K562 (cell line): ENCODE measurements around the gene MAPK4. TPM values are rescaled to one million over a fixed set of nuclear protein-coding genes. Genes with fewer than 3 reads are reported as not detected.

Experiments used
- COPS2 ChIP-seq: fragments of 450-650 bp; conservative IDR thresholded peaks from 2 replicates; pipeline ENCODE4 v1.6.1; 2016; ENCODE audit warnings: mild to moderate bottlenecking, moderate library complexity
- CUX1 ChIP-seq: fragments of 200-800 bp; sonication (Bioruptor generic); IDR thresholded peaks from 2 replicates; pipeline ENCODE4 v1.6.1; 2016; ENCODE audit warnings: missing genetic modification characterization, missing compliant biosample characterization
- ETS1 ChIP-seq: conservative IDR thresholded peaks from 2 replicates; pipeline ENCODE4 v1.6.1; 2011; ENCODE audit warnings: low read depth, mild to moderate bottlenecking, low read length; ENCODE audit not compliant: control insufficient read depth
- EWSR1 ChIP-seq: fragments of 450-650 bp; IDR thresholded peaks from 2 replicates; pipeline ENCODE4 v1.6.1; 2018; ENCODE audit warnings: borderline replicate concordance, mild to moderate bottlenecking, low read depth, moderate library complexity; ENCODE audit not compliant: partially characterized antibody
- SP1 ChIP-seq: sonication (generic); formaldehyde crosslinking; IDR thresholded peaks from 2 replicates; pipeline ENCODE4 v1.8.1; 2022; ENCODE audit warnings: mild to moderate bottlenecking, missing genetic modification reagents
- STAT5A ChIP-seq: IDR thresholded peaks from 2 replicates; pipeline ENCODE4 v1.6.1; 2012; ENCODE audit warnings: low read length, inconsistent platforms, borderline replicate concordance
- polyA plus RNA-seq, 8 experiments: library from polyadenylated mRNA; depleted of rRNA in 4 of 8; stranded (reverse) in 5 of 8; unstranded in 3 of 8; fragments of >200 nt; fragmentation: Nextera tagmentation in 2 of 8; fragmentation: Illumina TruSeq in 1 of 8; extraction: Ambion mirVana in 2 of 8; extraction: Trizol in 1 of 8; gene quantifications; 2 replicates each; pipeline versions ENCODE4 v1.2.1 to v1.2.3, GENCODE V29; 2011 to 2014; ENCODE audit warnings: inconsistent platforms in 1 of 8, missing spikeins in 1 of 8
- total RNA-seq, 7 experiments: library from RNA; depleted of rRNA in 6 of 7; stranded (reverse); fragments of >200 nt in 6 of 7; fragmentation: Illumina TruSeq in 2 of 7; extraction: Trizol in 2 of 7; gene quantifications; 2 replicates each; pipeline versions ENCODE4 v1.2.1 to v1.2.3, GENCODE V29; 2011 to 2021; ENCODE audit warnings: low replicate concordance in 1 of 7

The MAPK4 gene
- total and polyA plus RNA-seq, 9 of the 15 experiments (the other 6 are each of a cell fraction or from before 2014, with no cell fraction given), result not detected

- TF ChIP-seq CUX1 (no peak), STAT5A (no peak), COPS2 (no peak), SP1 (no peak), EWSR1 (no peak), ETS1 (no peak)
Observed at GRCh38 chr18:50686409-50686808, 126.5 kb downstream of the MAPK4 start (continued).
